OCI-LY7 (cell line): ENCODE measurements around the gene UBE3A.

Source experiments
- EZH2phosphoT487 ChIP-seq: fragments of 200-600 bp; sonication (generic); IDR thresholded peaks from 2 replicates; pipeline ENCODE4 v1.6.1; 2018; ENCODE audit warnings: low read depth, borderline replicate concordance, mild to moderate bottlenecking, mixed run types, antibody characterized with exemption, low read length, moderate library complexity, mixed read lengths
- TF ChIP-seq, protein P1 (sequence below): fragments of 200-600 bp; sonication (generic); conservative IDR thresholded peaks from 2 replicates; pipeline ENCODE4 v1.5.1; 2014; ENCODE audit warnings: mild to moderate bottlenecking, antibody characterized with exemption, low read length, moderate library complexity, mixed read lengths

DNA sequence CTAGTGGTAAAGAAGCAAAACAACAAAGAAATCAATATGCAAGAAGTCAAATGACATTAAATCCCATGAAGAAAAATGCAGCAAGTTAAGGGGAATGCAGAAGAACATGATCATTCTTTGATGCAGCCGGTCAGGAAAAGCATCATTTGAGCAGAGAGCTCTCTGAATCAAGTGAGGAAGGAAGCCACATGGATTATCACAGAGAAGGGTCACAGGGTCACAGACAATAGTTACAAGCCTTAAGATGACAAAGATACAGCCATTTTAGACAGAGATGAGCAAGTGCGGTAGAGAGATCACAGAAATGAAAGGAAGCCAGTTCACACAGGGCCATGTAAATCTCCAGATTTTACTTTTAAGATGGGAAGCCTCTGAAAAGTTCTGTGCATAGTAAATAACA lies 43.9 kb downstream of the UBE3A start:
- TF ChIP-seq, protein P1, sequence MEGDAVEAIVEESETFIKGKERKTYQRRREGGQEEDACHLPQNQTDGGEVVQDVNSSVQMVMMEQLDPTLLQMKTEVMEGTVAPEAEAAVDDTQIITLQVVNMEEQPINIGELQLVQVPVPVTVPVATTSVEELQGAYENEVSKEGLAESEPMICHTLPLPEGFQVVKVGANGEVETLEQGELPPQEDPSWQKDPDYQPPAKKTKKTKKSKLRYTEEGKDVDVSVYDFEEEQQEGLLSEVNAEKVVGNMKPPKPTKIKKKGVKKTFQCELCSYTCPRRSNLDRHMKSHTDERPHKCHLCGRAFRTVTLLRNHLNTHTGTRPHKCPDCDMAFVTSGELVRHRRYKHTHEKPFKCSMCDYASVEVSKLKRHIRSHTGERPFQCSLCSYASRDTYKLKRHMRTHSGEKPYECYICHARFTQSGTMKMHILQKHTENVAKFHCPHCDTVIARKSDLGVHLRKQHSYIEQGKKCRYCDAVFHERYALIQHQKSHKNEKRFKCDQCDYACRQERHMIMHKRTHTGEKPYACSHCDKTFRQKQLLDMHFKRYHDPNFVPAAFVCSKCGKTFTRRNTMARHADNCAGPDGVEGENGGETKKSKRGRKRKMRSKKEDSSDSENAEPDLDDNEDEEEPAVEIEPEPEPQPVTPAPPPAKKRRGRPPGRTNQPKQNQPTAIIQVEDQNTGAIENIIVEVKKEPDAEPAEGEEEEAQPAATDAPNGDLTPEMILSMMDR, result no peak
- TF ChIP-seq EZH2phosphoT487, result no peak
